ENCODE measurements around the gene ABAT.
A peak's percentile ranks its signal among the peaks of the same experiment; 100 is the strongest.
"Not testable (repeated sequence)": the region's sequence is repeated elsewhere in the genome, so short reads cannot be mapped to it uniquely, and the experiment has no call there.

The ABAT gene

DNA sequence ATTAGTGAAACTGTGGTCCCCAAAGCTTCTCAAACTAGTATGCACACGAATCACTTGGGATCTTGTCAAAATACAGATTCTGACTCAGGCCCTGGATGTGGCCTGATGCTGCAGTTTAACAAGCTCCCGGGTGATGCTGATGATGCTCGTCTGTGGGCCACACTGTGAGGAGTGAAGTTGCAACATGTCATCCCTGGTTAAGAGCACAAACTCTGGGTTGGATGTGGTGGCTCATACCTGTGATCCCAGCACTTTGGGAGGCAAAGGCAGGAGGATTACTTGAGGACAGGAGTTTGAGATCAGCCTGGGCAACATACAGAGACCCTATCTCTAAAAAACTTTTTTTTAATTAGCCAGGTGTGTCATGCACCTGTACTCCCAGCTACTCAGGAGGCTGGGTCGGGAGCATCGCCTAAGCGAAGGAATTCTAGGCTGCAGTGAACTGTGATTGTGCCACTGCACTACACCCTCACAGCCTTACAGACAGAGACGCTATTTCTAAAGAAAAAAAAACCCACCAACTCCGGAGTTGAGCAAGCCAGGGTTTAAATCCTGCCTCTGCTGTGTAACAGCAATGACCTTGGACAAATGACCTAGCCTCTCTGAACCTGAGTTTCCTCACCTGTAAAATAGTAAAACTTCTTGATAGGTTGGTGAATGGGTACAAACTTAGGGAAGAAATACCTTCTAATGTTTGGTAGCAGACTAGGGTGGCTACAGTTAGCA is 24.4 kb upstream of the ABAT start:
- DNase-seq: no peak

DNA sequence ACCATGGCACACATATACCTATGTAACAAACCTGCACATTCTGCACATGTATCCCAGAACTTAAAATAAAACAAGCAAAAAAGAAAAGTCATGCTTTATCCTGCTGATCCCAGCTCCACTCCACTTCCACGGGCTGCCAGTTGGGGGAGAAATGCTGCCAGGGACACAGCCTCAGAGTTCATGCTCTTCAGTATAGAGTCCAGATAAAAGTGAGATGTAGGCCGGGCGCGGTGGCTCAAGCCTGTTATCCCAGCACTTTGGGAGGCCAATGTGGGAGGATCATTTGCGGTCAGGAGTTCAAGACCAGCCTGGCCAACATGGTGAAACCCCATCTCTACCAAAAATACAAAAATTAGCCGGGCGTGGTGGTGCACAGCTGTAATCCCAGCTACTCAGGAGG is 22.5 kb upstream of the ABAT start:
- not testable (repeated sequence) for DNase-seq

DNA sequence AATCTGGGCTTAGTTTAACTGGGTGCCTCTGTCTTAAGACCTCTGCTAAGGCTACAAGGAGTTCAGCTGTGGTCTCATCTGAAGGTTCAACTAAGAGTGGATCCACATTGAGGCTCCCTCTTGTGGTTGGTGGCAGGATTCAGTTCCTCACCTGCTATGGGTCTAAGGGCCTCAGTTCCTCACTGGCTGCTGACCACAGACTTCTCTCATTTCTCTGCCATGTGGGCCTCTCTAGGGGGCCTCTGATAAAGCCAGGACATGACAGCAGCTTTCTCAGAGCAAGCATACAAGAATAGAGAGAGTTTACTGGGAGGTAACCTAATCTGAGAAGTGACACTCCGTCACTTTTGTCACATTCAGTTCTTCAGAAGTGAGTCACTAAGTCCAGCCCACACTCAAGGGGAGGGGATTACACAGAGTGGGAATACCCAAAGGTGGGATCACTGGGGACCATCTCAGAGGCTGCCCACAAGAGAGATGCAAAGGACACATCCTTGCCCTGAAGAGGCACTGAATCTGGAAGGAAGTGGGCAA is 19.2 kb upstream of the ABAT start:
- DNase-seq: no peak

DNA sequence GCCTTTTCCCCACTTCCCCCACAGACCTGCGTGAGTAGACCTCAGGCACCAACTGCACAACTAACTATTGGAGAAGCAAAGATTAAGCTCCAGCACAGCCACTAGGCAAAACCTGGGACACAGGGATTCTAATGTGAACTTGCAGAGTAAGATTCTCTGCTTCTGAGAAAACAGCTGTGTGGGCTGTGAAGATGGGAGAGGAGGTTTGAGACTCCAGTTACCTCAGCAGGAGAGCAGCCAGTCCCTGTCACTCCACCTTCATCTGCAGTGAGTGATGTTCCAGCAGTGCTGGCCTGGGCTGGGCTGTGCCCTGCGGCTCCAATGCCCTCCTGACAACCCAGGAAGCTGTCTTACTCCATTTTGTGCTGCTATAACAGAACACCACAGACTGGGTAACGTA is 18.0 kb upstream of the ABAT start:
- DNase-seq: no peak

DNA sequence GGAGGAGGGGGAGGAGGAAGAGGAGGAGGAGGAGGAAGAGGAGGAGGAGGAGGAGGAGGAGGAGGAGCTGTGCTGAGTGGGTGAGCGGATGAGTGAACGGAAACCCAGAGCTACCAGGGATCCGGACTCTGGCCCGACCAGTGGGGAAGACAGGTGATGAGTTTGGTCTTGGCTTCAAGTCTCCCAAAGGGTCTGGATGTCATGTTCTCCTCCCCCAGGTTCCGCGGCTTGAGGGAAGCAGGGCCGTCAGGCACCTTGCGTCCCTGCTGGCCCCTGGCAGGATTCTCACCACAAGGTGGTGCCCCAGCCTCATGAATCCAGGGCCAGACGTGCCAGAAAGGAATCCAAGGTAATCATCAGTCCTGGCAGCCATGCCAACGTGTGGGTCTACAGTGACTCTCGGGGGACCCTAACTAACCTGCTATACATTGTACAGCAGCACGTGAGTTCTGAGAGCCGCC is 13.5 kb upstream of the ABAT start:
- peak; percentile 44 for DNase-seq

DNA sequence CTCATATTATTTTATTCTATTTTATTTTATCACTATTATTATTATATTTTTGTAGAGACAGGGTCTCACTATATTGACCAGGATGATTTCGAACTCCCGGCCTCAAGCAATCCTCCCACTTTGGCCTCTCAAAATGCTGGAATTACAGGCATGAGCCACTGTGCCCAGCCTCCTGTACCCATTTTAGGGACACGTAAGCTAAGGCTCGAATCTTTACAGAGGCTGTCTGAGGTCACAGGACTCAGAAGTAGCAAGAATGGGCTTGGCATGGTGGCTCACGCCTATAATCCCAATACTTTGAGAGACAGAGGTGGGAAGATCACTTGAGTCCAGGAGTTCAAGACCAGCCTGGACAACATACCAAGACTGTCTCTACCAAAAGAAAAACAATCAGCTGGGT is 12.7 kb upstream of the ABAT start:
- no peak for DNase-seq

DNA sequence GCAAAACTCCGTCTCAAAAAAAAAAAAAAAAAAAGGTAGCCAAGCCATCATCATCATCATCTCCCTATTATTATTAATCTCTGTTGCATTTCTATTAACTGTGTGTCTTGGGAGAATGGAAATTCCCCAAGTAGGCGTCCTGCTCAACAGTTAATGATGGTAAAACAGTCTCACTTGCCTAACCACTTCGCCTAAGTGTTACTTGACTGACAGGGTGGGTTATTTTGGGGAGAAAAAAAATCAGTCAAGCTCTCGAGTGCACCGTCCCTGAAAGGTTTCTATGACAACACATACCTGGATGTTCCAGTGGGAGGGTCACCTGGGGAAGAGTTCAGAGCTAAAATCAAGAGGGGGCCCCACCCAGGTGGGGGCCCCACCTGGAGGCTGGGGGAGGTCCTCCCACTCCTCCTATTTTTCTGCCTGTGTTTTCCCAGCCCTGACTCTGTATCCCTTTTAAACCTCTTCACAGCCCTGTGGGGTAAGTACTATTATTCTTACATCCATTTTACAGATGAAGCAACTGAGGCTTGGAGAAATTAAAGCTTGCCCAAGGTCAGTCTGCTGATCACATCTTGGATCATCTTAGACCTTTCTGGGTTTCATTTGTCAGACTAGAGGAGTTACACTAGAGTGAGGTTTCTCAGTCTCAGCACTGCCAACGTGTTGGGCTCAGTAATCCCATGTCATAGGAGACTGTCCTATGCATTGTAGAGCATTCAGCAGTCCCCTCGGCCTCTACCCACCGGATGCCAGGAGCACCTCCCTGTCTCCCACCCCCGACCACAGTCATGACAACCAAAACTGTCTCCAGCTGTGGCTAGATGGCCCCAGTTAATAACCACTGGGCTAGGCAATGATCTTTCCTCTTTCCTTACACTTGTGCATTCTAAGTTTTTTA is 11.0 kb upstream of the ABAT start:
- DNase-seq: no peak

DNA sequence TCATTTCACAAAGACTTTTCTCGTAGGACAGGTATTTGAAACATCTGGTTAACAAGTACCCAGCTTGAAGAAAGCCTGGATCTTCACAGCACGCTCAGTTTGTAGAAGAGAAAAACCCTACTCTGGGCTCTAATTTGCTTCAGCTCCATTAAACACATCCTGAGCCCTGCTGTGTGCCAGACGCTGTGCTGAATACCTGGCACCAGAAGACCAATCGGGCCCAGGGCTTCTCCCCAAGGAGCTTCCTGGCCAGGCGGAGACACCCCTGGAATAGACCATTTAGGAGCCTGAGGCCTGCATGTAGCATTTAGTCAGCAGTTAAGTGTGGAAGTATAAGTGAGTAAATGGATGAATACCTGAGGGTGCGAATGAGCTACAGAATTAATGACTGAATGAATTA is 8.9 kb upstream of the ABAT start:
- DNase-seq: no peak

DNA sequence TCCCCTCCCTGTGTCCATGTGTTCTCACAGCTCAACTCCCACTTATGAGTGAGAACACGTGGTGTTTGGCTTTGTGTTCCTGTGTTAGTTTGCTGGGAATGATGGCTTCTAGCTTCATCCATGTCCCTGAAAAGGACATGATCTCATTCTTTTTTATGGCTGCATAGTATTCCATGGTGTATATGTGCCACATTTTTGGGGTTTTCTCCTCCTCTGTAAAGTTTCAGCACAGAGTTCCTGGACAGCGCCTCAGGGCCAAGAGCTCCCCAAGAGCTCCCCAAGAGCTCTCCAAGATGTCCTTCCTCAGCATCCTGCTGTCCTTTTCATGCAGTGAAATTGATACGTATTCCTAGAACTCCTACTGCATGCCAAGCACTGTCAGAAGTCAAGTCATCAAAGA is 6.9 kb upstream of the ABAT start:
- no peak for DNase-seq

DNA sequence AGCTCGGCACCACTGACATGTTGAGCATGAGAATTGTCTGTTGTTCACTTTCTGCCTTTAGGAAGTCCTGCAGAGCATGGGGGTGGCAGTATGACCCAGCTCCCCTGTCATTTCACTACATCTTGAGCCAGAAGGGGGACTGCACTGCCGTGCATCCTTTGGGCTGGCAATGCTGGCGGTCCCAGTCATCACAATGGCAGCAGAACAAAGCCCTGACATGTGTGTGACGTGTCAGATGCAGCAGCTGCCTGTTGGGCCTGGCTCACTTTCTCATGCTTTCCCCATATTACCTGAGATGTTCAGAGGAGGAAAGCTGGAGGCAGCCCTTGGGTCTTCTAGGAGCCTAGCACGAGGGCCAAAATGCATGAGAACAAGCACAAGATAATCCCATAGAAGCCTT is 6.3 kb upstream of the ABAT start:
- no peak for DNase-seq

DNA sequence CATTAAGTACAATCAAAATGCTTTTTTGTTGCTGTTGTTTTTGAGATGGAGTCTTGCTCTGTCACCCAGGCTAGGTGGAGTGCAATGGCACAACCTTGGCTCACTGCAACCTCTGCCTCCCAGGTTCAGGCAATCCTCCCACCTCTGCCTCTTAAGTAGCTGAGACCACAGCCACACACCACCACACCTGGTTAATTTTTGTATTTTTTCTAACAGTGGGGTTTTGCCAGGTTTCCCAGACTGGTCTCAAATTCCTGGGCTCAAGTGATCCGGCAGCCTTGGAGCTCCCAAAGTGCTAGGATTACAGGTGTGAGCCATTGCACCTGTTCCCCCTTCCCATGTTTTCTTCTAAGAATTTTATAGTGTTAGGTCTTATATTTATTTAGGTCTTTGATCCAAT is 4.9 kb upstream of the ABAT start:
- DNase-seq: no peak

DNA sequence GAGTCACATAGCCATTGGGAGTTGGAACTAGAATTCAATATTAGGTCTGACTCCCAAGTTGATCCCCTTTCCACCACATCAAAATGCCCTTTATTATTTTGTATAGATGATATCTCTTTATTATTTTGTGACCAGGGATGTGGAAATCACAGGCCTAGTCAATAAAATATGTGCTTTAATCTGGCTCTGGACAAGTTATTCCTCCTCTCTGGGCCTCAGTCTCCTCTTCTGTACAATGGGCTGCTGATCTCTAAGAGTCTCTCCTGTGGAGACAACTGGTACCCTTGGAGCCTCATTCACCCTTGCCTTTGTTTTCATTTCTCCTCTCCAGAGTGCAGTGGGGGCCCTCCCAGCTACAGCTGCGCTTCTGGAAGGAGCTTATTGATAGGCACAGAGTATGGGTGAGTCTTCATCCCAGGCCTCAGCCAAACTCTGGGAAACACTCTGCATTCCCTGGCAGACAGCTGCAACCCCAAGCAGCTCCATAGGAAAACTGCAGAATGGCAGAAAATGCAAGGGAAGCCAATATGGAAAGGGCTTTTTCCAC is 4.3 kb upstream of the ABAT start:
- no peak for DNase-seq

DNA sequence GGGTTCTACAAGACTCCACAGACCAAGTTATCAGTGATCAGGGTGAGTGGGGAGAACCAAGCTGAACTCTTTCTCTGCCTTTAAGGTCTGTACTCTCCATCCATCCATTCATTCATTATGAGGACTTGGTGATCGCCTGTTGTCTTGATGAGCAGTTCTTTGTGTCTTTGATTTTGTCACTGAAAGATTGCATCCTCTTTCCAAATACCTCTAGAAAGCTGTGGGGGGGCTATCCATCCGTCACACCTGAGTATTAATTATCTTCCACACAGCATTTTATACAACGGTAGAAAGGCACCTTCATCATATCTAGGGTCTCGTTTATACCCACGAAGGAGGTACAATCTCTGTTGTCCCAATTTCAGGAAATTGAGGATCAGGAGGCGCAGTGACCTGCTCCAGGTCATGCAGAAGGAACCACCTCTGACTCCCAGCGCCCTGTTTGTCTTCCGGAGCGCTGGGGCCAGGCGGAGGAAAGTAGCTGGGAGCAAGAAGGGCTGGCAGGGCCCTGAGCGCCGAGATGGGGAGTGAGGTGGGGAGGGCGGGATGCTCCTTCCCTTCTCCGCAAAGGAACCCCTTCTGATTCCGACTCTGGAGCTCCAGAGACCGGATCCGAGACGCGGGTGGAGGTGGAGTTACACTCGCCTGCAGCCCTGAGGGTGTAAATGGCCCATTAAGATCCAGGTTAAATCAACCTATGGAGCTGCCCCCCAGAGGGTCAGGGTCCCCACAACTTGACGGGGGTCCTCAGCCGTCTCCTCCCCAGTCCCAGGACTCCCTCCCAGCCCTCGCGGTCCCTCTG is 605 bp upstream of the ABAT start:
- no peak for DNase-seq

DNA sequence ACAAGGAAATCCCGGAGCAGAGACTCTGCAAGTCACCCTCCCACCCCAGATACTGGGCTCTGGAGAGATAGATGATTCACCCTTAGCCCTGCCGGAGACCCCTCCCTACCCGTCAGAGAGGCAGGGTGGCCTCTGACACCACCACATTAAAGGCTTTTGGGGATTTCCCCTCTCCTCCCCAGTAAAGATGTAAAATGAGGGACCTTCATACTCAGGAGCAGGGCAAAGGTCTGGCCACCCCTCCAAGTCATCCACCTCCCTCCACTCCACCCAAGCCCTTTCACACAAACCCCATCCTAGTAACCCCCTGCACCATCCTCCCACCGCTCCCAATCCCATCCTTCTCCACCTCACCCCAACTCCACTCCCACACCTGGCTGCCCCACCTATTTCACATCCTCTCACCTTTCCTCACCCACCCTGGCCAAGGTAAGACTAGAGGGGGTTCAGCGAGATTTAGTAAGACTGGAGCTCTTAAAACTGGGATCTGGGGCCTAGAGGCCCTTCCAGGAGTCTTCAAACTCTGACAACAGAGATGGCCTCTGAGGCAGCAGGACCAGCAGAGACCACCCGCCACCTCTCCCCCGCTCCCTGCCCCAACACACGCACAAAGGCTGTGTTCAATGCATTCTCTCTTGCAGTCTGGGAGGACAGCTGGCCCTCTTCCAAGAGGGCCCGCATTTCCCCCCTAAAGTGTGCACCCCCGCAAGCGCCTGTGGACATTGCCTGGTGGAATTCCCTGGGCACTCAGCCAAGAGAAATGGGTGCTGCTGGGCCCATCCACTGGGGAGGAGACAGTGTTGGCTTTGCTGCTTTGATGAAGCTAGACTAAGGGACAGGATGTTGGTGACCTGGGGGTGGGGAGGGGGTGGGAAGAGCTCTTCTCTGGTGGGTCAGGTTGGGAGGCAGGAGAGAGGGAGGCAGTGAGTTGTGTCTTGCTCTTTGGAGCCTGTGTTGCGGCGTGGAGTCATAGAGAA is 1.1 kb downstream of the ABAT start:
- peak; percentile 46 for DNase-seq

DNA sequence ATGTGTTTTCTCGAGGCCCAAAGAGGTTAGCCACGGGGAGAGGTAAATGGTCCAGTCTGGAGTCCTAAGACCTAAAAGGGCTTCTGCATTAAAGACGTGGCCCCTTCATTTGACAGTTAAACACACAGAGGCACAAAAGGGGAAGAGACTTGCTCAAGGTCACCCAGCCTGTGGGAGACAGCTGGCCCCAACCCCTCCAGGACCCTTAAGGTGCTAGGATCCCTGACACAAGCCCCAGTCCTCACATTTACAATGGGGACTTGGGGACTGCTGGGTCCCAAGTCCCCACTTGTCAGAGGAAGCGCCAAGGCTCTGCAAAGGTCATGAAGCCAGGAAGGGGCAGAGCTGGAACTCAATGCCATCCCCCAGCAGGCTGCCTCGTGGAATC is 1.7 kb downstream of the ABAT start:
- no peak for DNase-seq

DNA sequence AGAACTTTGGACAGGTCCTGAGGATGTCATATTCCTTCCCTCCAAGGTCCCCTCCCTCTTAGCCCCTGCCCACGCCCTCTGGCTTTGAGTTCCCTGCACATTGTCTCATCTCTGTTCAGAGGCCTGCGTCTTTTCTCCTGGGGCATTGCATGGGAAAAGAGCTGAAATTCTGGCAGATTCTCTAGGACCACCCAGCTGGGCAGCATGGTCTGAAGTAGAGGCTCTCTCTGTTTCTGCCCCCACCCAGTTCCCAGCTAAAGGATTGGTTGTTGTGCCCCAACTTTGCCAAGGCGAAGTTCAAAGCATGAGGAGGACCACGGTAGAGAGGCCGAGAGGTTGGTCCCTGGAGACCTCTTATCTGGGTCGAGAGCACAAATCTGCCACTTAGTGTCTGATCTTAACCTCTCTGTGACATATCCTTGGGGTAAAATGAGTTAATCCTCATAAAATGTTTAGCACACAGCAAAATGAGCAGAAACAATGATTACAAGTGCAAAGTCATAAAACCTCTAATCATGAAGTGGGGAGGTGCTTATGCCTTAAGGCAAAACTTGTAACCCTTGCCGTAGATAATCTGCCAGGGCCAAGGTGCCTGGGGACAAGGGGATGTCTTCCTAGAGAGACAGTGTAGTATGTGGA is 2.4 kb downstream of the ABAT start:
- no peak for DNase-seq

DNA sequence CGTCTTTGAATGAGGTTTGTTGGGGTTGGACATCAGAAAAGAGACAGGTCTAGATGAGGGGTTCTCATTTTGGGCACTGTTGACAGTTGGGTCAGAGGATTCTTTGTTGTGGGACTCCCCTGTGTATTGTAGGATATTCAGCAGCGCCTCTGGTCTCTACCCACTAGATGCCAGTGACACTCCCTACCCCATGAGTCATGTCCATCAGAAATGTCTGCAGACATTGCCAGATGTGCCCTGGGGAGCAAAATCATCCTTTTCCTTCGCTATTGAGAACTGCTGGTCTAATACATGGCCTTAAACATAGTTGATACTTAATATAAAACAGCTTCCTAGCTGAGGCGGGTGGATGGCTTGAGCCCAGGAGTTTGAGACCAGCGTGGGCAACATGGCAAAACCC is 3.1 kb downstream of the ABAT start:
- DNase-seq: no peak

DNA sequence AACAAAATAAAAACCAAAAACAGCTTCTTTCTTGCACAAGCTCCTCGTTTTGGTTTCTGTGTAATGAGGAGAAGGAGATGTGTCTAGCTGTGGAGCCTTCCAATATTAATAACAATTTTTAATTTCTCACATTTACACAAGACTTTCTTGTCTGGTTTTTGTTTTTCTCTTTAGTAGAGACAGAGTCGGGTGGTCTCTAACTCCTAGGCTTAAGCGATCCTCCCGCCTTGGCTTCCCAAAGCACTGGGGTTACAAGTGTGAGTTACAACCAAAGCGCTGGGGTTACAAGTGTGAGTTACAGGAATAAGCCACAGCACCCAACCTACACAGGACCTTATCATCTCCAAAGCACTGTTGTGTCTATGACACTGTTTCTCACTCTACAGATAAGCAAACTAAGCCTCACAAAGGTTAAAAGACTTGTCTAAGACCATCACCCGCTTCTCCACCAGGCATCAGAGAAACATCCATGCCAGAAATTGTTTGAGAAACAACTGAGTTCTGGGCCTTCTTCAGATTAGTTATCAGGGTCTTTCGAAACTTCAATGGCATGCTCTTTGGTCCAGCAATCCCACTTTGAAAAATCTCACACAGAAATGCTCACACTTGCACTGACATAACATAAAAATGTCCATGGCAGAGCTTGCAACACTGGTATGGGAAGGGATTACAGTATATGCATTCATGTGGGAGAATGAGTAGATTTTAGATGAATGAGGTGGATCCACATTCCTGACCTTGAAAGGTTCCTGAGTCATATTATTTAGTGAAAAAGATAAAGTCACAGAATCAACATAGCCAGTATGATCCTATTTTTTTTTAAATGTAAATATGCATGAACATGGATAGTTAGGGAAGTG is 3.9 kb downstream of the ABAT start:
- DNase-seq: no peak

DNA sequence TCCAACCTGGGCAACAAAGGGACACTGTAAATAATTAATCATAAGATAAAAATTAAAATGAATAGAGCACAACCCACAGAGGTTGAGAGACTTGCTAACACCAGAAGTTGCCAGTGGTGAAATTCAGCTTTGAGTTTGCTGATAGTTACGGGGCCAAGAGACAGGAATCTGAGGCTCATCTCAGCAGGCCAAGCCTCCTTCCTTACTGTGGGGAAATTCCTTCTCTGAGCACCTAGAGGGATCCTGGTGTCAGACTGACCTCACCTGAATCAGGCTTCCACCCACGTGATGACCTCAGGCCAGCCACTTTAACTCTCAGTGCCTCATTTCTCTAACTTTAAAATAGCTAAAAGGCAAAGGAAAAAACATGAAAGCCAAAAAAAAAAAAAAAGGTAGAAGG is 4.7 kb downstream of the ABAT start:
- no peak for DNase-seq

Data from activated T-cell treated with anti-CD3 and anti-CD28 coated beads, Interleukin-2, amount 50 U/mL, for 1 hour (primary cell).